GM21367 (cell line): Measurements from ENCODE around the gene CTTNBP2NL.
"Not testable (repeated sequence)": the region's sequence is repeated elsewhere in the genome, so short reads cannot be mapped to it uniquely, and the experiment has no call there.

Experiments used
- ATAC-seq: cut with Tn5 transposase; IDR thresholded peaks from one replicate; pipeline ENCODE4 v1.9.1; 2021; ENCODE audit not compliant: unreplicated experiment

CTTNBP2NL gene

GRCh38 chr1:112386731-112387346 is 9.2 kb upstream of the CTTNBP2NL start:
- no peak for ATAC-seq

- ATAC-seq: no peak
Observed at GRCh38 chr1:112387807-112388206, 8.2 kb upstream of the CTTNBP2NL start.

GRCh38 chr1:112388436-112388835 is 7.6 kb upstream of the CTTNBP2NL start:
- ATAC-seq: no peak

GRCh38 chr1:112389689-112390088 is 6.3 kb upstream of the CTTNBP2NL start:
- ATAC-seq: no peak

GRCh38 chr1:112390335-112390734 is 5.7 kb upstream of the CTTNBP2NL start:
- ATAC-seq: not testable (repeated sequence)

- ATAC-seq: no peak
Observed at GRCh38 chr1:112390775-112391602, 5.0 kb upstream of the CTTNBP2NL start.

- ATAC-seq: no peak
Observed at GRCh38 chr1:112391603-112391940, 4.4 kb upstream of the CTTNBP2NL start.

- no peak for ATAC-seq
Observed at GRCh38 chr1:112393631-112393974, 2.4 kb upstream of the CTTNBP2NL start.

- ATAC-seq: no peak
Observed at GRCh38 chr1:112394743-112395062, 1.3 kb upstream of the CTTNBP2NL start.

GRCh38 chr1:112395256-112395820 is 676 bp upstream of the CTTNBP2NL start:
- ATAC-seq: no peak

- ATAC-seq: no peak
Observed at GRCh38 chr1:112396653-112397471, 848 bp downstream of the CTTNBP2NL start.

- ATAC-seq: no peak
Observed at GRCh38 chr1:112397841-112398240, 1.8 kb downstream of the CTTNBP2NL start.

- ATAC-seq: no peak
Observed at GRCh38 chr1:112399456-112399855, 3.4 kb downstream of the CTTNBP2NL start.

GRCh38 chr1:112400706-112401105 is 4.7 kb downstream of the CTTNBP2NL start:
- not testable (repeated sequence) for ATAC-seq

- ATAC-seq: no peak
Observed at GRCh38 chr1:112402682-112403643, 6.9 kb downstream of the CTTNBP2NL start.

GRCh38 chr1:112406771-112407170 is 10.8 kb downstream of the CTTNBP2NL start:
- ATAC-seq: no peak

GRCh38 chr1:112409414-112409813 is 13.4 kb downstream of the CTTNBP2NL start:
- no peak for ATAC-seq

GRCh38 chr1:112410673-112411072 is 14.7 kb downstream of the CTTNBP2NL start:
- ATAC-seq: no peak

- no peak for ATAC-seq
Observed at GRCh38 chr1:112417271-112417670, 21.3 kb downstream of the CTTNBP2NL start.

- no peak for ATAC-seq
Observed at GRCh38 chr1:112418099-112418892, 22.3 kb downstream of the CTTNBP2NL start.
